ENCODE data around the gene WDR19.
"Not testable (repeated sequence)": the region's sequence is repeated elsewhere in the genome, so short reads cannot be mapped to it uniquely, and the experiment has no call there.

Gene WDR19

GRCh38 chr4:39274503-39274902 lies 92.2 kb downstream of the WDR19 start:
- Histone ChIP-seq H2AFZ (ENCODE audit: low read length) (no peak overlapping the region), H3K9ac (ENCODE audit: low read length) (no peak overlapping the region), H3K27ac (ENCODE audit: low read depth, low read length, poor library complexity, severe bottlenecking) (no peak overlapping the region), H3K4me3 (ENCODE audit: low read depth, low read length, poor library complexity, severe bottlenecking) (no peak overlapping the region), H3K9me3 (ENCODE audit: low read length) (no peaks in the 10 kb centered on the region), H3K36me3 (ENCODE audit: insufficient read depth, low read length) (peaks cover 18% of the 10 kb centered on the region; the same call in 1 of the 2 replicates), H4K20me1 (ENCODE audit: insufficient read depth, low read length) (no peaks in the 10 kb centered on the region), H3K9me2 (ENCODE audit: low read depth, low read length) (no peaks in the 10 kb centered on the region), H3K27me3 (ENCODE audit: insufficient read depth, low read length) (no peaks in the 10 kb centered on the region), H3F3A (ENCODE audit: insufficient read depth, low read length) (no peaks in the 10 kb centered on the region), H3K79me2 (ENCODE audit: insufficient read depth, low read length) (no peaks in the 10 kb centered on the region), H3K4me1 (ENCODE audit: insufficient read depth, low read length, severe bottlenecking) (no peaks in the 10 kb centered on the region), H3K4me2 (ENCODE audit: low read length) (no peak overlapping the region)
- TF ChIP-seq EZH2 (IDR thresholded peaks at IDR 0.05; ENCODE audit: borderline replicate concordance, low read length): no peak
- TF ChIP-seq, protein P1, sequence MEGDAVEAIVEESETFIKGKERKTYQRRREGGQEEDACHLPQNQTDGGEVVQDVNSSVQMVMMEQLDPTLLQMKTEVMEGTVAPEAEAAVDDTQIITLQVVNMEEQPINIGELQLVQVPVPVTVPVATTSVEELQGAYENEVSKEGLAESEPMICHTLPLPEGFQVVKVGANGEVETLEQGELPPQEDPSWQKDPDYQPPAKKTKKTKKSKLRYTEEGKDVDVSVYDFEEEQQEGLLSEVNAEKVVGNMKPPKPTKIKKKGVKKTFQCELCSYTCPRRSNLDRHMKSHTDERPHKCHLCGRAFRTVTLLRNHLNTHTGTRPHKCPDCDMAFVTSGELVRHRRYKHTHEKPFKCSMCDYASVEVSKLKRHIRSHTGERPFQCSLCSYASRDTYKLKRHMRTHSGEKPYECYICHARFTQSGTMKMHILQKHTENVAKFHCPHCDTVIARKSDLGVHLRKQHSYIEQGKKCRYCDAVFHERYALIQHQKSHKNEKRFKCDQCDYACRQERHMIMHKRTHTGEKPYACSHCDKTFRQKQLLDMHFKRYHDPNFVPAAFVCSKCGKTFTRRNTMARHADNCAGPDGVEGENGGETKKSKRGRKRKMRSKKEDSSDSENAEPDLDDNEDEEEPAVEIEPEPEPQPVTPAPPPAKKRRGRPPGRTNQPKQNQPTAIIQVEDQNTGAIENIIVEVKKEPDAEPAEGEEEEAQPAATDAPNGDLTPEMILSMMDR (IDR thresholded peaks at IDR 0.05; ENCODE audit: low read length): no peak

DNA sequence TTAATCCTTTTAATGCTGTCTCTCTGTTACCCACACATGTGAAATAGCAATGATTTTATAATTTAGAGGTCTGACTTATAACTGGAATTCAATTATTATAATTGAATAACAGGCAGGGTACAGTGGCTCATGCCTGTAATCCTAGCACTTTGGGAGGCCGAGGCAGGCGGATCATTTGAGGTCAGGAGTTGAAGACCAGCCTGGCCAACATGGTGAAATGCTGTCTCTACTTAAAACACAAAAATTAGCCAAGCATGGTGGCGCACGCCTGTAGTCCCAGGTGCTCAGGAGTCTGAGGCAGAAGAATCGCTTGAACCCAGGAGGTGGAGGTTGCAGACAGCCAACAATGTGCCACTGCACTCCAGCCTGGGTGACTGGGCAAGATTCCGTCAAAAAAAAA lies 95.3 kb downstream of the WDR19 start:
- H3K9me3 ChIP-seq (ENCODE audit: low read length): not testable (repeated sequence)

GRCh38 chr4:39278476-39278875 lies 96.1 kb downstream of the WDR19 start:
- TF ChIP-seq, protein P1 (IDR thresholded peaks at IDR 0.05; ENCODE audit: low read length): no peak
- TF ChIP-seq EZH2 (IDR thresholded peaks at IDR 0.05; ENCODE audit: borderline replicate concordance, low read length): no peak
- peaks cover 19% of the 10 kb centered on the region; the same call in 1 of the 2 replicates for H3K36me3 ChIP-seq (ENCODE audit: insufficient read depth, low read length)

More for the DNA sequence above, 95.3 kb downstream of the WDR19 start:
- H3F3A ChIP-seq (ENCODE audit: insufficient read depth, low read length); H3K4me2 ChIP-seq (ENCODE audit: low read length); H2AFZ ChIP-seq (ENCODE audit: low read length); H3K27ac ChIP-seq (ENCODE audit: low read depth, low read length, poor library complexity, severe bottlenecking); H3K9me2 ChIP-seq (ENCODE audit: low read depth, low read length); H3K4me3 ChIP-seq (ENCODE audit: low read depth, low read length, poor library complexity, severe bottlenecking); H3K9ac ChIP-seq (ENCODE audit: low read length); H3K79me2 ChIP-seq (ENCODE audit: insufficient read depth, low read length); H4K20me1 ChIP-seq (ENCODE audit: insufficient read depth, low read length); H3K27me3 ChIP-seq (ENCODE audit: insufficient read depth, low read length); H3K4me1 ChIP-seq (ENCODE audit: insufficient read depth, low read length, severe bottlenecking): not testable (repeated sequence)
- H3K36me3 ChIP-seq (ENCODE audit: insufficient read depth, low read length): peaks cover 24% of the 10 kb centered on the region; the same call in 1 of the 2 replicates

DNA sequence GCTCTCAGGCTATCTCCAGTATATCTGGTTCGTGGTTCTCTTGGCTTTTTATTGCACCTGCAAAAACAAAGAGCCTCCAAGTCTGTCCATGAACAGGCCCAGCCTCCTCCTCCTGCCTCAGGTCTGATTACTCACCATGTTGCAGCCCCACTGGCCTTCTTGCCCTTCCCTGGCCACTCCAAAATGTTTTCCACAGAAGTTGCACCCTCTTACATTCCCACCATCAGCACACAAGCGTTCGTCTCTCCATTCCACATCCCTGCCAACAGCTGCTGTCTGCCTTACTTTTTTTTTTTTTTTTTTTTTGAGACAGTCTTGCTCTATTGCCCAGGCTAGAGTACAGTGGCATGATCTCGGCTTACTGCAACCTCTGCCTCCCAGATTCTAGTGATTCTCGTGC lies 97.1 kb downstream of the WDR19 start:
- TF ChIP-seq, protein P1 (IDR thresholded peaks at IDR 0.05; ENCODE audit: low read length): no peak
- TF ChIP-seq EZH2 (IDR thresholded peaks at IDR 0.05; ENCODE audit: borderline replicate concordance, low read length): no peak
- H3K4me1 ChIP-seq (ENCODE audit: insufficient read depth, low read length, severe bottlenecking): no peaks in the 10 kb centered on the region

More at GRCh38 chr4:39278476-39278875, 96.1 kb downstream of the WDR19 start:
- no peak overlapping the region for H3K9ac ChIP-seq (ENCODE audit: low read length)
- no peaks in the 10 kb centered on the region for H3K4me1 ChIP-seq (ENCODE audit: insufficient read depth, low read length, severe bottlenecking)
- H3K9me2 ChIP-seq (ENCODE audit: low read depth, low read length): no peaks in the 10 kb centered on the region
- H3K79me2 ChIP-seq (ENCODE audit: insufficient read depth, low read length): no peaks in the 10 kb centered on the region
- no peak overlapping the region for H3K4me2 ChIP-seq (ENCODE audit: low read length)
- no peaks in the 10 kb centered on the region for H3K27me3 ChIP-seq (ENCODE audit: insufficient read depth, low read length)
- no peaks in the 10 kb centered on the region for H3F3A ChIP-seq (ENCODE audit: insufficient read depth, low read length)
- H2AFZ ChIP-seq (ENCODE audit: low read length): no peak overlapping the region
- H3K27ac ChIP-seq (ENCODE audit: low read depth, low read length, poor library complexity, severe bottlenecking): no peak overlapping the region
- no peaks in the 10 kb centered on the region for H3K9me3 ChIP-seq (ENCODE audit: low read length)
- no peaks in the 10 kb centered on the region for H4K20me1 ChIP-seq (ENCODE audit: insufficient read depth, low read length)
- H3K4me3 ChIP-seq (ENCODE audit: low read depth, low read length, poor library complexity, severe bottlenecking): no peak overlapping the region

More for the DNA sequence above, 97.1 kb downstream of the WDR19 start:
- H3K27me3 ChIP-seq (ENCODE audit: insufficient read depth, low read length): no peaks in the 10 kb centered on the region
- no peak overlapping the region for H3K9ac ChIP-seq (ENCODE audit: low read length)
- H4K20me1 ChIP-seq (ENCODE audit: insufficient read depth, low read length): no peaks in the 10 kb centered on the region
- no peaks in the 10 kb centered on the region for H3K9me2 ChIP-seq (ENCODE audit: low read depth, low read length)
- H3F3A ChIP-seq (ENCODE audit: insufficient read depth, low read length): no peaks in the 10 kb centered on the region
- H2AFZ ChIP-seq (ENCODE audit: low read length): no peak overlapping the region
- H3K27ac ChIP-seq (ENCODE audit: low read depth, low read length, poor library complexity, severe bottlenecking): no peak overlapping the region
- peaks cover 18% of the 10 kb centered on the region; the same call in 1 of the 2 replicates for H3K36me3 ChIP-seq (ENCODE audit: insufficient read depth, low read length)
- no peaks in the 10 kb centered on the region for H3K79me2 ChIP-seq (ENCODE audit: insufficient read depth, low read length)
- no peaks in the 10 kb centered on the region for H3K9me3 ChIP-seq (ENCODE audit: low read length)
- H3K4me3 ChIP-seq (ENCODE audit: low read depth, low read length, poor library complexity, severe bottlenecking): no peak overlapping the region
- H3K4me2 ChIP-seq (ENCODE audit: low read length): no peak overlapping the region
